ENCODE data around the gene PUDP. TPM values are rescaled to one million over a fixed set of nuclear protein-coding genes. Genes with fewer than 3 reads are reported as not detected.

Gene PUDP
- total RNA-seq, 1 donor from 2014 or later = 63.6 TPM

DNA sequence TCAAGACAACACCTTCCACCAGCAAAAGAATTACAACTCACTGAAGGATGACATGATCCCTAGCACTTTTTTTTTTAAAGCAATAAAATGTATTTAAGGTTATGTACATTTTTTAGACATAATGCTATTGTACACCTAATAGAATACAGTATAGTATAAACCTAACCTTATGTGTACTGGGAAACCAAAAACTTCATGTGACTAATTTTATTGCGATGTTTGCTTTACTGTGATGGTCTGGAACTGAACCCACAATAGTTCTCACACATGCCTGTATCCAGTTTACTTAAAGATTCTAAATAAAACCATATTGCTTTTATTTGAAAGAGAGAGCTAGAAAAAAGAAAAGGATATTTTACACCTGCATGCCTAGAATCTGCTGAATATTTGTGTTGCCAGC, 4.9 kb downstream of the PUDP start:
- H3K27ac Mint-ChIP-seq = no peak overlapping the region
- peaks cover 29% of the 10 kb centered on the region for H3K4me1 Mint-ChIP-seq (ENCODE audit: unreplicated experiment)
- no peaks in the 10 kb centered on the region for H3K27me3 Mint-ChIP-seq
- no peak for DNase-seq (ENCODE audit: extremely low spot score, unreplicated experiment)
- H3K9me3 Mint-ChIP-seq = peaks cover 3% of the 10 kb centered on the region
- TF ChIP-seq CTCF (conservative IDR thresholded peaks at IDR 0.05) = no peak
- peaks cover 18% of the 10 kb centered on the region for H3K36me3 Mint-ChIP-seq
- no peak overlapping the region for H3K4me3 Mint-ChIP-seq

- no peaks in the 10 kb centered on the region for H3K27me3 Mint-ChIP-seq
- H3K9me3 Mint-ChIP-seq = peaks cover 3% of the 10 kb centered on the region
- TF ChIP-seq CTCF (conservative IDR thresholded peaks at IDR 0.05) = no peak
- H3K4me3 Mint-ChIP-seq = no peak overlapping the region
- H3K36me3 Mint-ChIP-seq = peaks cover 23% of the 10 kb centered on the region
- peaks cover 24% of the 10 kb centered on the region for H3K4me1 Mint-ChIP-seq (ENCODE audit: unreplicated experiment)
- DNase-seq (ENCODE audit: extremely low spot score, unreplicated experiment) = no peak
- H3K27ac Mint-ChIP-seq = no peak overlapping the region
These were observed 8.5 kb downstream of the PUDP start for GRCh38 chrX:7139202-7140081.

DNA sequence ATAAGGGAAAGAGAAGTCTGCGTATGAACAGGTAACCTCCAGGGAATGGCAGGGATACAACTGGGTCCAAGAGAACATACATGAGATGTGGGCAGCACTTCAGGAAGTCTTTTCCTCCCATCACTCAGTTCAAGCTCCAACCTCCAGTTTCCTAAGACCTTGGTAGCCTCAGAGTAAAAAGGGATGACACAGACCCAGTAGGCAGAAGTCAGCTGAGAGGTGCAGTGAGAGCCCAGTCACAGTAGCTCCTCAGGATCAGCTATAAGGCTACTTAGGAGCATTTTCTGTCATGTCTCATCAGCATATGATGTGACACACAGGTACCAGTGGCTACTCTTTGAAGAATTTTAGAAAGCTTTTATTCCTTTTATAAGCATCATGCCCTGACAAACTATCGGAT, 13.0 kb downstream of the PUDP start:
- peaks cover 9% of the 10 kb centered on the region for H3K9me3 Mint-ChIP-seq
- no peaks in the 10 kb centered on the region for H3K27me3 Mint-ChIP-seq
- peaks cover 33% of the 10 kb centered on the region for H3K36me3 Mint-ChIP-seq
- H3K4me3 Mint-ChIP-seq = no peak overlapping the region
- peaks cover 40% of the 10 kb centered on the region for H3K4me1 Mint-ChIP-seq (ENCODE audit: unreplicated experiment)
- peak overlapping the region; percentile 63 for H3K27ac Mint-ChIP-seq
- no peak for TF ChIP-seq CTCF (conservative IDR thresholded peaks at IDR 0.05)
- no peak for DNase-seq (ENCODE audit: extremely low spot score, unreplicated experiment)

GRCh38 chrX:7133050-7133440, 14.9 kb downstream of the PUDP start:
- Mint-ChIP-seq H3K4me1 (ENCODE audit: unreplicated experiment) (peaks cover 40% of the 10 kb centered on the region), H3K4me3 (peak overlapping the region; percentile 79), H3K36me3 (peaks cover 30% of the 10 kb centered on the region), H3K9me3 (peaks cover 9% of the 10 kb centered on the region), H3K27me3 (no peaks in the 10 kb centered on the region), H3K27ac (peak overlapping the region; percentile 99)
- no peak for DNase-seq (ENCODE audit: extremely low spot score, unreplicated experiment)
- TF ChIP-seq CTCF (conservative IDR thresholded peaks at IDR 0.05) = no peak

GRCh38 chrX:7132335-7133049, 15.5 kb downstream of the PUDP start:
- H3K9me3 Mint-ChIP-seq = peaks cover 9% of the 10 kb centered on the region
- no peaks in the 10 kb centered on the region for H3K27me3 Mint-ChIP-seq
- DNase-seq (ENCODE audit: extremely low spot score, unreplicated experiment) = no peak
- peaks cover 40% of the 10 kb centered on the region for H3K4me1 Mint-ChIP-seq (ENCODE audit: unreplicated experiment)
- peak overlapping the region; percentile 99 for H3K27ac Mint-ChIP-seq
- H3K36me3 Mint-ChIP-seq = peaks cover 26% of the 10 kb centered on the region
- TF ChIP-seq CTCF (conservative IDR thresholded peaks at IDR 0.05) = peak; percentile 74
- peak overlapping the region; percentile 79 for H3K4me3 Mint-ChIP-seq
